Testis (tissue), 2 donors: ENCODE data around the gene TIAM2.

Experiments used
- POLR2A ChIP-seq: fragments of 450-650 bp; IDR thresholded peaks from one replicate; pipeline ENCODE4 v1.6.1; 2017; ENCODE audit warnings: antibody characterized with exemption, mild to moderate bottlenecking, moderate library complexity
- TF ChIP-seq, protein P1 (sequence below), 3 experiments: fragments of 450-650 bp in 2 of 3; fragments of 200-600 bp in 1 of 3; sonication (generic) in 1 of 3; IDR thresholded peaks; one replicate each; pipeline ENCODE4 v1.5.1; 2016 to 2019; ENCODE audit warnings: antibody characterized with exemption in 3 of 3, mild to moderate bottlenecking in 2 of 3, moderate library complexity in 1 of 3

DNA sequence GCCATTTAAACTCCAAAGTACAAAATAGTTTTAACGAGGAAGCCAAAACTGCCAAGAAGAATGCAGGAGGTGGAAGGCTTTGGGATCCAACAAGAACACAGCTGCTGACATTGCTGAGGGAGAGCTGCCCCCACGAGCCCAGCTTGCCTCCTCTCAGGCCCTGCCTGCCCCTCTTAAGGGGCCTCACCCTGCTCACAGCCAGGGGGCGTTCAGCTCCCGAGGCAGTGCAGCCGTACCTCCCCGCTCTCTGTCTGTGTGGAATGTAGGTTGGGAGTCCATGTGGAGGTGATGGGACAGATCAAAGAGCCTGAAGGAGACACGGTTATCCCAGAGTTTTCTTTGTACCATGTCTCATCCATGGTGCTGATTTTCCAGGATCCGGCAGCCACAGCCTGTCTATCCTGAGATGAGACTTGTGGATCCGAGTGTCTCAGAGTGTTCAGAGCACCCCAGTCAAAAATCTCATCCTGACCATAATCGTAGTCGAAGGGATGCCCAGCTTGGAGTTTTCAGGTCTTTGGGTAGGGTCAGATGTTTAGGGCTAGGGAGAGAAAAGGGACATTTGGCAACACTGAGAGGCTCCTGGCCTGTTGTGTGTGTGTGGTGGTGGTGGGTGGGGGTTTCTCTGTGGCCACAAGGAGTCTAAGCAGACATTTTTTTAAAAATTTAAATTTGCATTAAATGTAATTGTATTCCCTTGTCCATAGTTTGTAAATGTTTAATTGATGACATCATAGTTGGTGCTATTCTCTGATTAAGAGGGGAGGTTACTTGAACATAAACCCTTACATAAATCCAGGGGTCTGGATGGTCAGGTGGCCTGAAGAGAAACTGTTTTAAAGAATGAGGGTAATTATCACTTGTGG, 157.3 kb downstream of the TIAM2 start:
- TF ChIP-seq, protein P1, sequence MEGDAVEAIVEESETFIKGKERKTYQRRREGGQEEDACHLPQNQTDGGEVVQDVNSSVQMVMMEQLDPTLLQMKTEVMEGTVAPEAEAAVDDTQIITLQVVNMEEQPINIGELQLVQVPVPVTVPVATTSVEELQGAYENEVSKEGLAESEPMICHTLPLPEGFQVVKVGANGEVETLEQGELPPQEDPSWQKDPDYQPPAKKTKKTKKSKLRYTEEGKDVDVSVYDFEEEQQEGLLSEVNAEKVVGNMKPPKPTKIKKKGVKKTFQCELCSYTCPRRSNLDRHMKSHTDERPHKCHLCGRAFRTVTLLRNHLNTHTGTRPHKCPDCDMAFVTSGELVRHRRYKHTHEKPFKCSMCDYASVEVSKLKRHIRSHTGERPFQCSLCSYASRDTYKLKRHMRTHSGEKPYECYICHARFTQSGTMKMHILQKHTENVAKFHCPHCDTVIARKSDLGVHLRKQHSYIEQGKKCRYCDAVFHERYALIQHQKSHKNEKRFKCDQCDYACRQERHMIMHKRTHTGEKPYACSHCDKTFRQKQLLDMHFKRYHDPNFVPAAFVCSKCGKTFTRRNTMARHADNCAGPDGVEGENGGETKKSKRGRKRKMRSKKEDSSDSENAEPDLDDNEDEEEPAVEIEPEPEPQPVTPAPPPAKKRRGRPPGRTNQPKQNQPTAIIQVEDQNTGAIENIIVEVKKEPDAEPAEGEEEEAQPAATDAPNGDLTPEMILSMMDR (IDR thresholded peaks at IDR 0.05), result no peak
- TF ChIP-seq POLR2A, result no peak
